Osteoblast (primary cell): ENCODE measurements around the gene CCT7. TPM values are rescaled to one million over a fixed set of nuclear protein-coding genes. Genes with fewer than 3 reads are reported as not detected.

ENCODE experiments used
- DNase-seq: peaks from one replicate; pipeline ENCODE4 v3.0.0; 2011; ENCODE audit warnings: low spot score, mixed read lengths; ENCODE audit not compliant: insufficient read length; ENCODE audit errors: missing footprints
- H2AFZ ChIP-seq: 2 replicates; pipeline ENCODE4 v1.6.0; 2011; ENCODE audit warnings: mild to moderate bottlenecking, low read length
- H3K27ac ChIP-seq: 2 replicates; pipeline ENCODE4 v1.5.1; 2011; ENCODE audit warnings: mild to moderate bottlenecking, low read depth, low read length, moderate library complexity
- H3K27me3 ChIP-seq: 2 replicates; pipeline ENCODE4 v1.6.0; 2012; ENCODE audit warnings: mild to moderate bottlenecking, control low read depth, inconsistent platforms, low read length, moderate library complexity; ENCODE audit not compliant: insufficient read depth
- H3K36me3 ChIP-seq: 2 replicates; pipeline ENCODE4 v1.5.1; 2011; ENCODE audit warnings: mild to moderate bottlenecking, low read length, control low read depth, moderate library complexity; ENCODE audit not compliant: insufficient read depth
- H3K4me1 ChIP-seq: 2 replicates; pipeline ENCODE4 v1.5.1; 2011; ENCODE audit warnings: mild to moderate bottlenecking, low read length, control low read depth, moderate library complexity; ENCODE audit not compliant: insufficient read depth
- H3K4me2 ChIP-seq: 2 replicates; pipeline ENCODE4 v1.6.0; 2011; ENCODE audit warnings: mild to moderate bottlenecking, low read length; ENCODE audit not compliant: insufficient read depth
- H3K4me3 ChIP-seq: fragments of 200-600 bp; sonication (generic); 3 replicates; pipeline ENCODE4 v1.5.1; 2012; ENCODE audit warnings: mild to moderate bottlenecking, low read length, inconsistent platforms; ENCODE audit not compliant: insufficient read depth
- H3K79me2 ChIP-seq: 2 replicates; pipeline ENCODE4 v1.6.0; 2012; ENCODE audit warnings: mild to moderate bottlenecking, low read length, control low read depth, inconsistent platforms; ENCODE audit not compliant: insufficient read depth
- H3K9me3 ChIP-seq: 2 replicates; pipeline ENCODE4 v1.5.1; 2011; ENCODE audit warnings: low read depth, low read length, control low read depth
- H4K20me1 ChIP-seq: 2 replicates; pipeline ENCODE4 v1.6.0; 2012; ENCODE audit warnings: mild to moderate bottlenecking, low read length, control low read depth; ENCODE audit not compliant: insufficient read depth
- CTCF ChIP-seq: IDR thresholded peaks from 2 replicates; pipeline ENCODE4 v1.5.1; 2011; ENCODE audit warnings: mild to moderate bottlenecking, low read depth, low read length, moderate library complexity; ENCODE audit errors: extremely low read depth
- total RNA-seq: library from RNA; depleted of rRNA; stranded (reverse); fragments of >200 nt; gene quantifications from 2 replicates; pipeline ENCODE4 v1.2.3, GENCODE V29; 2012

Gene CCT7
- total RNA-seq, 1 donor = 200 TPM

DNA sequence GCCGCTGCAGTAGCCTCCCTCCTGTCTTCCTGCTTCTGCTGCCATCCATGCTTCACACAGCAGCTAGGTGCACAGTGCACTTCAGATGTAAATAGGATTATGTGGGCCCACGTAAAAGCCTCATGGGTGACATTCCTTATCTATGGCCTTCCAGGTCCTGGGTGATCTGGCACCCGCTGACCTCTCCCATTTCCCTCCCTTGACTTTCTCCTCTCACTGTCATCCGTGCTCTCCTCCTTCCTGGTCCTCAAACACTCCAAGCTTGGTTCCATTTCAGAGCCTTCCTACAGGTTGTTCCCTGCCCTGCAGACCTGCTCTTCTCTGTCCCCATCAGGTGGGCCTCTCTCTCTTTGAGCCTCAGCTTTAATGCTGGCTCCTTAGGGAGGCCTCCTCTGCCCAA lies 24.1 kb upstream of the CCT7 start:
- peaks cover 14% of the 10 kb centered on the region for H3K27me3 ChIP-seq
- H3K4me2 ChIP-seq = no peak overlapping the region
- no peaks in the 10 kb centered on the region for H3K36me3 ChIP-seq
- H3K27ac ChIP-seq = no peak overlapping the region
- peak; percentile 57 for DNase-seq
- no peak overlapping the region for H3K4me3 ChIP-seq
- peaks cover 13% of the 10 kb centered on the region for H3K4me1 ChIP-seq
- peaks cover 12% of the 10 kb centered on the region for H3K79me2 ChIP-seq
- no peaks in the 10 kb centered on the region for H4K20me1 ChIP-seq
- H3K9me3 ChIP-seq = no peaks in the 10 kb centered on the region
- no peak for TF ChIP-seq CTCF
- no peak overlapping the region for H2AFZ ChIP-seq

GRCh38 chr2:73210696-73211095 lies 23.4 kb upstream of the CCT7 start:
- Histone ChIP-seq H3K9me3 (no peaks in the 10 kb centered on the region), H3K27ac (no peak overlapping the region), H3K79me2 (peaks cover 19% of the 10 kb centered on the region), H3K4me3 (no peak overlapping the region), H3K27me3 (peaks cover 9% of the 10 kb centered on the region), H2AFZ (no peak overlapping the region), H4K20me1 (no peaks in the 10 kb centered on the region), H3K36me3 (no peaks in the 10 kb centered on the region), H3K4me2 (no peak overlapping the region), H3K4me1 (peaks cover 17% of the 10 kb centered on the region)
- no peak for TF ChIP-seq CTCF
- no peak for DNase-seq

DNA sequence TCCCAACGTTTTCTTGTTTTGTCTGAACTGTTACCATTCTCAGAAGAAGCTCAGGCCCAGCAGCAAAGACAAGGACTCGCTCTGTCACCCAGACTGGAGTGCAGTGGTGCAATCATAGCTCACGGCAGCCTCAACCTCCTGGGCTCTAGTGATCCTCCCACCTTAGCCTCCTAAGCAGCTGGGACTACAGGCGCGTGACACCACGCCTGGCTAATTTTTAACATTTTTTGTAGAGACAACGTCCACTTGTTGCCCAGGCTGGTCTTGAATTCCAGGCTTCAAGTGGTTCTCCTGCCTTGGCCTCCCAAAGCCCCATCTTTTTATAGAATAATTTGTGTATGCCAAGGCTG lies 22.0 kb upstream of the CCT7 start:
- H3K27ac ChIP-seq = no peak overlapping the region
- no peak for TF ChIP-seq CTCF

GRCh38 chr2:73212448-73213176 lies 21.5 kb upstream of the CCT7 start:
- Histone ChIP-seq H3K4me3 (no peak overlapping the region), H3K4me2 (peak overlapping the region; percentile 32), H3K9me3 (no peaks in the 10 kb centered on the region), H4K20me1 (no peaks in the 10 kb centered on the region), H3K36me3 (no peaks in the 10 kb centered on the region), H3K27me3 (no peaks in the 10 kb centered on the region), H3K4me1 (peaks cover 20% of the 10 kb centered on the region), H3K27ac (no peak overlapping the region), H3K79me2 (peaks cover 34% of the 10 kb centered on the region), H2AFZ (peak overlapping the region; percentile 76)
- DNase-seq = peak; percentile 96
- TF ChIP-seq CTCF = peak; percentile 97

More for the DNA sequence above, 22.0 kb upstream of the CCT7 start:
- H3K27me3 ChIP-seq = no peaks in the 10 kb centered on the region
- H3K9me3 ChIP-seq = no peaks in the 10 kb centered on the region
- no peak overlapping the region for H3K4me3 ChIP-seq
- H3K4me1 ChIP-seq = peaks cover 17% of the 10 kb centered on the region
- H2AFZ ChIP-seq = no peak overlapping the region
- no peak for DNase-seq
- peaks cover 30% of the 10 kb centered on the region for H3K79me2 ChIP-seq
- H3K36me3 ChIP-seq = no peaks in the 10 kb centered on the region
- no peak overlapping the region for H3K4me2 ChIP-seq
- H4K20me1 ChIP-seq = no peaks in the 10 kb centered on the region
